Body of pancreas (tissue), 4 donors: Measurements from ENCODE around the gene RAI1.

Experiments used
- POLR2A ChIP-seq, 3 donors: fragments of 450-650 bp; IDR thresholded peaks; one replicate each; pipeline ENCODE4 v1.6.1; 2016; ENCODE audit warnings: antibody characterized with exemption in 3 of 3, mild to moderate bottlenecking in 2 of 3
- TF ChIP-seq, protein P1 (sequence below), 7 experiments: fragments of 450-650 bp in 4 of 7; fragments of 200-600 bp in 3 of 7; sonication (generic) in 3 of 7; IDR thresholded peaks; one replicate each; pipeline ENCODE4 v1.5.1; 2016 to 2019; ENCODE audit warnings: antibody characterized with exemption in 7 of 7

DNA sequence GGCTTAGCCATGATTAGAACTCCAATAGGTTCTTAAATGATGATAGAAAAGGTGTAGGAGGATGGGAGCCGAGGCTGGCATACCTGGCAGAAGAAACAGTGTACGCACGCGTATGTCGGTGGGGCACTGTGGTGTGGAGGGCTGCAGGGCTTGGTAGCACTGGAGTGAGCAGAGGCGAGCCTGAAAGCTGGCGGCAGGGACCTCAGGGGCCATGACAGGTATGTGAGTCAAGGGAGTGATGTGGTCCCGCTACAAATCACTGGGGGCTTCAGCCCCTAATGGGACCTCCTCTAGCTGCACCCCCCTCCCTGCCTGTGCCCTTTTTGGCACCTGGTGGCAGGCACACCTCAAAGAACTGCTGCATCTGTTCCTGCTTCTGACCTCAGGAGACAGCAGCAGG is 67.3 kb downstream of the RAI1 start:
- TF ChIP-seq, protein P1, sequence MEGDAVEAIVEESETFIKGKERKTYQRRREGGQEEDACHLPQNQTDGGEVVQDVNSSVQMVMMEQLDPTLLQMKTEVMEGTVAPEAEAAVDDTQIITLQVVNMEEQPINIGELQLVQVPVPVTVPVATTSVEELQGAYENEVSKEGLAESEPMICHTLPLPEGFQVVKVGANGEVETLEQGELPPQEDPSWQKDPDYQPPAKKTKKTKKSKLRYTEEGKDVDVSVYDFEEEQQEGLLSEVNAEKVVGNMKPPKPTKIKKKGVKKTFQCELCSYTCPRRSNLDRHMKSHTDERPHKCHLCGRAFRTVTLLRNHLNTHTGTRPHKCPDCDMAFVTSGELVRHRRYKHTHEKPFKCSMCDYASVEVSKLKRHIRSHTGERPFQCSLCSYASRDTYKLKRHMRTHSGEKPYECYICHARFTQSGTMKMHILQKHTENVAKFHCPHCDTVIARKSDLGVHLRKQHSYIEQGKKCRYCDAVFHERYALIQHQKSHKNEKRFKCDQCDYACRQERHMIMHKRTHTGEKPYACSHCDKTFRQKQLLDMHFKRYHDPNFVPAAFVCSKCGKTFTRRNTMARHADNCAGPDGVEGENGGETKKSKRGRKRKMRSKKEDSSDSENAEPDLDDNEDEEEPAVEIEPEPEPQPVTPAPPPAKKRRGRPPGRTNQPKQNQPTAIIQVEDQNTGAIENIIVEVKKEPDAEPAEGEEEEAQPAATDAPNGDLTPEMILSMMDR (IDR thresholded peaks at IDR 0.05), result no peak
- no peak for TF ChIP-seq POLR2A (IDR thresholded peaks at IDR 0.05)
